Pancreas (tissue), 10 donors: ENCODE data around the gene HSD3B7. TPM values are rescaled to one million over a fixed set of nuclear protein-coding genes. Genes with fewer than 3 reads are reported as not detected.
A peak's percentile ranks its signal among the peaks of the same experiment; 100 is the strongest.

Source experiments
- ATAC-seq, 4 donors: fragments of 200-7000 bp; cut with Tn5 transposase; one replicate each; pipeline versions ENCODE4 v1.8.0 to v1.9.1; 2020; ENCODE audit warnings: mild to moderate bottlenecking in 4 of 4, moderate library complexity in 4 of 4
- DNase-seq, 6 donors: peaks; one replicate each; pipeline ENCODE4 v3.0.0-alpha.2; 2020
- FAIRE-seq: peaks from 2 replicates; lab custom pipeline; 2012; peaks lifted over from hg19 to GRCh38; lab: Jason Lieb, UNC
- H3K27ac ChIP-seq, 4 donors: fragments of 200-600 bp; sonication (generic); 1 replicate in 3 of 4; 2 replicates in 1 of 4; pipeline versions ENCODE4 v1.5.0 to v1.8.0; 2020
- H3K27me3 ChIP-seq, 4 donors: fragments of 200-600 bp; one replicate each; pipeline ENCODE4 v1.8.0; 2021
- H3K36me3 ChIP-seq, 3 donors: fragments of 200-600 bp; sonication (generic) in 1 of 3; one replicate each; pipeline versions ENCODE4 v1.5.0 to v1.8.0; 2020 to 2021
- H3K4me1 ChIP-seq, 3 donors: fragments of 200-600 bp; one replicate each; pipeline ENCODE4 v1.8.0; 2021
- H3K4me3 ChIP-seq, 4 donors: fragments of 200-600 bp; sonication (generic) in 2 of 4; one replicate each; pipeline versions ENCODE4 v1.5.0 to v1.8.0; 2020 to 2021
- H3K9me3 ChIP-seq, 4 donors: fragments of 200-600 bp; one replicate each; pipeline ENCODE4 v1.8.0; 2021
- WGBS, 2 donors: extraction: QIAGEN DNeasy Blood & Tissue Kit; methylation state at CpG; one replicate each; pipeline ENCODE4 v1.1.7; 2013; 5-methylcytosine and 5-hydroxymethylcytosine counted together
- intact Hi-C, 3 donors: fragments of 100-400 bp; cut with DNase I; formaldehyde crosslinking; loops; one replicate each; pipeline versions ENCODE4 v1.11.1 to v1.14.2; 2022
- polyA plus RNA-seq, 2 donors: library from polyadenylated mRNA; stranded (reverse); fragments of 200-250 nt; gene quantifications; one replicate each; pipeline ENCODE4 v1.2.3, GENCODE V29; 2013
- total RNA-seq, 6 donors: library from RNA; stranded (reverse); fragmentation: NEBNext Ultra II Directional in 4 of 6; extraction: Animal tissue kit (Norgen Biotek cat#: 25700) in 4 of 6; gene quantifications; one replicate each; pipeline versions ENCODE4 v1.2.1 to v1.2.4, GENCODE V29; 2021 to 2023
- TF ChIP-seq, protein P1 (sequence below), 4 donors: fragments of 200-600 bp; sonication (generic) in 3 of 4; IDR thresholded peaks; one replicate each; pipeline versions ENCODE4 v1.5.0 to v1.8.0; 2021; ENCODE audit warnings: antibody characterized with exemption in 4 of 4
- donor health status: healthy with polysubstance abuse.
- donor health status: DM: no; HTN: no; CAD: no; lungs with moderate emphysema.
- donor health status: DM: no; HTN: no; CAD: no.
- donor health status: control.
- donor health status: control.
- donor health status: Bipolar disorder and iron deficiency.
- donor health status: DM: yes; HTN: yes; CAD: no.
- donor health status: DM: no; HTN: no; CAD: no.
- donor health status: DM: no; HTN: no; CAD: no.
- donor health status: DM: yes; HTN: yes; CAD: no.

Gene HSD3B7
- total and polyA plus RNA-seq, 8 donors = 14.2 to 32.1 (median 17.3) TPM

GRCh38 chr16:30980434-30980833 lies 4.6 kb upstream of the HSD3B7 start:
- intact Hi-C loops = loop anchor here in 2 of 3 donors (5.0 to 10.0 kb wide), 3 partner anchors 104 to 467 kb away; partner anchors contain the start of genes PRSS53 (in 1 of the 2) and ZNF843 (in 1 of the 2)
- Histone ChIP-seq H3K27ac (no peak overlapping the region), H3K27me3 (no peaks in the 10 kb centered on the region), H3K36me3 (peaks cover 0 to 44% (median 8%) of the 10 kb centered on the region in 3 donors), H3K9me3 (no peaks in the 10 kb centered on the region), H3K4me3 (no peak overlapping the region), H3K4me1 (no peaks in the 10 kb centered on the region)
- FAIRE-seq (no peak), ATAC-seq (no peak), DNase-seq (peak in 2 of 6 donors; percentile 58 to 82)
- WGBS, 2 donors = 89 to 90% methylated on average over 24 to 29 of the region's 29 CpGs
- TF ChIP-seq, protein P1, sequence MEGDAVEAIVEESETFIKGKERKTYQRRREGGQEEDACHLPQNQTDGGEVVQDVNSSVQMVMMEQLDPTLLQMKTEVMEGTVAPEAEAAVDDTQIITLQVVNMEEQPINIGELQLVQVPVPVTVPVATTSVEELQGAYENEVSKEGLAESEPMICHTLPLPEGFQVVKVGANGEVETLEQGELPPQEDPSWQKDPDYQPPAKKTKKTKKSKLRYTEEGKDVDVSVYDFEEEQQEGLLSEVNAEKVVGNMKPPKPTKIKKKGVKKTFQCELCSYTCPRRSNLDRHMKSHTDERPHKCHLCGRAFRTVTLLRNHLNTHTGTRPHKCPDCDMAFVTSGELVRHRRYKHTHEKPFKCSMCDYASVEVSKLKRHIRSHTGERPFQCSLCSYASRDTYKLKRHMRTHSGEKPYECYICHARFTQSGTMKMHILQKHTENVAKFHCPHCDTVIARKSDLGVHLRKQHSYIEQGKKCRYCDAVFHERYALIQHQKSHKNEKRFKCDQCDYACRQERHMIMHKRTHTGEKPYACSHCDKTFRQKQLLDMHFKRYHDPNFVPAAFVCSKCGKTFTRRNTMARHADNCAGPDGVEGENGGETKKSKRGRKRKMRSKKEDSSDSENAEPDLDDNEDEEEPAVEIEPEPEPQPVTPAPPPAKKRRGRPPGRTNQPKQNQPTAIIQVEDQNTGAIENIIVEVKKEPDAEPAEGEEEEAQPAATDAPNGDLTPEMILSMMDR (IDR thresholded peaks at IDR 0.05) = no peak

DNA sequence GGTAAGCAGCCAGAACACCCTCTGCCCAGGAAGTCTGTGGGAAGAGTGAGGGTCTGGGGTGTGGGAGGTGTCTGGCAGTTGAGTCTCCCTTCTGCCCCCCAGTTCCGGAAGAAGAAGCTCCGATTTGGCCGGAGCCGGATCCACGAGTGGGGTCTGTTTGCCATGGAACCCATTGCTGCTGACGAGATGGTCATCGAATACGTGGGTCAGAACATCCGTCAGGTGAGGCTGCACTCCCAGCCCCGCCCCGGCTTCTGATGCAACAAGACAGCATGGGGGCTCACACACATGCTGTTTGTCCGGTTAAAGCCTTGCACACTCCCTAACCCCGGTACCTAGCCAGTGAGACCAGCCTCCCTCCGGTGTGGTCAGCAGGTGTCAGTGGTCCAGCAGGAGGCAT lies 4.0 kb upstream of the HSD3B7 start:
- intact Hi-C loops = loop anchor here in 2 of 3 donors (5.0 to 10.0 kb wide), 3 partner anchors 104 to 466 kb away; partner anchors contain the start of genes PRSS53 (in 1 of the 2) and ZNF843 (in 1 of the 2)
- peaks cover 0 to 39% (median 4%) of the 10 kb centered on the region in 3 donors for H3K36me3 ChIP-seq
- no peak overlapping the region for H3K4me3 ChIP-seq
- WGBS, 2 donors = 95 to 97% methylated on average over 14 of the region's 14 CpGs
- peak in 1 of 6 donors; percentile 64 for DNase-seq
- peaks cover 0 to 4% (median 0%) of the 10 kb centered on the region in 3 donors for H3K4me1 ChIP-seq
- no peak for FAIRE-seq
- H3K9me3 ChIP-seq = no peaks in the 10 kb centered on the region
- H3K27me3 ChIP-seq = no peaks in the 10 kb centered on the region
- ATAC-seq = no peak
- no peak overlapping the region for H3K27ac ChIP-seq
- TF ChIP-seq, protein P1 (IDR thresholded peaks at IDR 0.05) = no peak

- DNase-seq (peak in 2 of 6 donors; percentile 40 to 68), ATAC-seq (no peak), FAIRE-seq (no peak)
- H3K9me3 ChIP-seq = no peaks in the 10 kb centered on the region
- no peak overlapping the region for H3K27ac ChIP-seq
- no peak overlapping the region for H3K4me3 ChIP-seq
- 80 to 88% methylated on average over 17 of the region's 17 CpGs for WGBS, 2 donors
- intact Hi-C loops = loop anchor here in 2 of 3 donors (5.0 to 10.0 kb wide), 3 partner anchors 102 to 465 kb away; partner anchors contain the start of genes PRSS53 (in 1 of the 2) and ZNF843 (in 1 of the 2)
- H3K27me3 ChIP-seq = no peaks in the 10 kb centered on the region
- TF ChIP-seq, protein P1 (IDR thresholded peaks at IDR 0.05) = no peak
- H3K4me1 ChIP-seq = peaks cover 0 to 7% (median 0%) of the 10 kb centered on the region in 3 donors
- H3K36me3 ChIP-seq = peaks cover 0 to 24% (median 0%) of the 10 kb centered on the region in 3 donors
Observed at GRCh38 chr16:30982548-30983288, 2.3 kb upstream of the HSD3B7 start.

DNA sequence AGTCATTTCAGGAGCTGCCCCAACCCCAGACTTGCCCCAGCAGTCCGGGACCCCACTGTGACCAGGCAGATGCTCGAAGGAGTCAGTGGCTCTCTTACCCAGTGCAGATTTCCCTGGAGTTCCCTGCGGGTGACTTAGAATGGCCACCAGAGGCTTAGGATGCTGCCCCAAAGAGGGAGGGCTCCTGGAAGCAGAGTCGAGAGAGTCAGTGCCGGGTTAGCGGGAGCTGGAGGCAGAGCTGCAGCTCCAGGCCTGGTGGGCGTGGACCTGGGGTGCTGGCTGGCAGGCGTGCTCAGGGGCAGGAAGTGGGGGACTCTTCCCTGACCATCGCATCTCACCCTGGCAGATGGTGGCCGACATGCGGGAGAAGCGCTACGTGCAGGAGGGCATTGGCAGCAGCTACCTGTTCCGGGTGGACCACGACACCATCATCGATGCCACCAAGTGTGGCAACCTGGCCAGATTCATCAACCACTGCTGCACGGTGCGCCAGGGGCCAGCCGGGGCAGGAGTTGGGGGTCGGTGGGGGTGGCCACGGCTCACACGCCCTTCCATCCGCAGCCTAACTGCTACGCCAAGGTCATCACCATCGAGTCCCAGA lies 1.6 kb upstream of the HSD3B7 start:
- Histone ChIP-seq H3K27me3 (no peaks in the 10 kb centered on the region), H3K27ac (no peak overlapping the region), H3K9me3 (no peaks in the 10 kb centered on the region), H3K4me1 (peaks cover 0 to 7% (median 0%) of the 10 kb centered on the region in 3 donors), H3K36me3 (peaks cover 0 to 24% (median 0%) of the 10 kb centered on the region in 3 donors), H3K4me3 (no peak overlapping the region)
- 82 to 83% methylated on average over 25 of the region's 25 CpGs for WGBS, 2 donors
- DNase-seq (peak in 2 of 6 donors; percentile 50 to 74), ATAC-seq (no peak), FAIRE-seq (no peak)
- TF ChIP-seq, protein P1 (IDR thresholded peaks at IDR 0.05) = no peak
- intact Hi-C loops = loop anchor here in 2 of 3 donors (5.0 to 10.0 kb wide), 3 partner anchors 101 to 464 kb away; partner anchors contain the start of genes PRSS53 (in 1 of the 2) and ZNF843 (in 1 of the 2)
